Brain pericyte (primary cell): ENCODE data around the gene PLD4.
"Not testable (repeated sequence)": the region's sequence is repeated elsewhere in the genome, so short reads cannot be mapped to it uniquely, and the experiment has no call there.

Experiments
- DNase-seq: peaks from one replicate; pipeline ENCODE4 v3.0.0-alpha.2; 2012; ENCODE audit warnings: low read depth, low spot score

Gene PLD4

DNA sequence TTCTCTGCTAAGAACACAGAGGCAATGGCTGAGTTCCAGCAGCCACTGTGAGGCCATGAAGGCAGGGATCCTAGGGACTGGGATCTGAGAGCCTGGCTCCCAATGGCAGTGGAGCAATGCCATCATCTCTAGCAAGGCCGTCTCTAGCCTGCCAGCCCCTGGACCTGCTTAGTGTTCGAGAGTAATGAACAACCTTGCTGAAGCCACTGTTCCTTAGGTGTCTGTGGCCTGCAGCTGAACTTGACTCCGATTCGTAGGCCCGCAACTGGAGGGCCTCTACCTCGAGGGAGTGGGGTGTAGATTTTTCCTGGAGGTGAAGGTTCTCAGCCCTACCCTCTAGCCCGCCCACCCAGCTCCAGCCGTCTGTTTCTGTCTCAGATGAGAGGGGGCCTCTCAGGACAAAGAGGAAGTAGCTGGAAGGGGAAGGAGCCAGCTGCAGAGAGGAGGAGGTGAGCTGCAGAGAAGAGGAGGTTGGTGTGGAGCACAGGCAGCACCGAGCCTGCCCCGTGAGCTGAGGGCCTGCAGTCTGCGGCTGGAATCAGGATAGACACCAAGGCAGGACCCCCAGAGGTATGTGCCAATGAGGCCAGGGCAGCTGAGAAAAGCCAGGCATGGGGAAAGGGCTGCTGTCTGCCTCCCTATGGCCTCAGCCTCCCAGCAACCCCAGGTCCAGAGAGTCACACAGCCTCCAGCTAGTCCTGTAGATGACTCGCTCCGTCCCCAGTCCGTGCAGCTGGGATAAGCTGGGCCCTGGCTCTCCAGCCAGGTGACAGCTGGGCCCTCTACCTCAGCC, at the start of gene PLD4:
Gene PLD4, plus strand, starts transcription at position 459 of the 793 bp plus-strand sequence. CDS start 2,262 bp downstream, outside the sequence.
- no peak for DNase-seq

GRCh38 chr14:104875412-104875751, 49.3 kb upstream of the PLD4 start:
- no peak for DNase-seq

GRCh38 chr14:104875811-104876210, 48.9 kb upstream of the PLD4 start:
- DNase-seq, result no peak

GRCh38 chr14:104876251-104876699, 48.4 kb upstream of the PLD4 start:
- DNase-seq, result no peak

GRCh38 chr14:104877066-104877805, 47.4 kb upstream of the PLD4 start:
- no peak for DNase-seq

DNA sequence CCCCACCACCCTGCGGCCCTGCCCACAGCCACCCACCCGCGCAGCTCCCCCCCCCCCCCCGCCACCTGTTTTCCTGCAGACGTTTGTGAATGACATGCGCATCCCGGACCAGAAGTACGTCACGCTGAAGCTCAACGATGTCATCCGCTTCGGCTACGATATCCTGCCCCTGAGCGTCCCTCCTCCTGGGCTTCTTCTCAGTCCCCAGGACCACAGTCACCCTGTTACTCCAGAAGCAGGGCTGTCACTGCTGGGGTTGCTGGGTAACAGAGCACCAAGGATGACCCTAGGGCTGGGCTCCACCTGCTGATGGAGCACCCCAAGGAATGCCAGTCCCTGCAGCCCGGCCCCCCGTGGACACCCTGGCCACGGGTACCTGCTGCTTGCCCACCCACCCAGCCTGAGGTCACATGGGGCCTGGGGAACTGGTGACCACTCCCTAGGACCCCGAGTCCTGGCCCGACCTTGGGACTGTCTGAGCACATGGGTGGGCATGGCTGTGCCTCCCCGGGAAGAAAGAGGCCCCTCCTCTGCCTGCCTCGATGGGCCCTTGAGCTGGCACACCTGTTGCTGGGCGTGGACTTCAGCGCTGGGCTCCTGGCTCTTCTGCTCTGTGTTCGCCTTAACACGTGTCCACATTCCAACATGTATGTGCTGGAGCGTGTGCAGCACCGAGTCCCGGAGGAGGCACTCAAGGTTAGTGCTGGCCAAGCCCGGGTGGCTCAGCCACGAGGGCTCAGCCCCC, 46.7 kb upstream of the PLD4 start:
- DNase-seq, result no peak

DNA sequence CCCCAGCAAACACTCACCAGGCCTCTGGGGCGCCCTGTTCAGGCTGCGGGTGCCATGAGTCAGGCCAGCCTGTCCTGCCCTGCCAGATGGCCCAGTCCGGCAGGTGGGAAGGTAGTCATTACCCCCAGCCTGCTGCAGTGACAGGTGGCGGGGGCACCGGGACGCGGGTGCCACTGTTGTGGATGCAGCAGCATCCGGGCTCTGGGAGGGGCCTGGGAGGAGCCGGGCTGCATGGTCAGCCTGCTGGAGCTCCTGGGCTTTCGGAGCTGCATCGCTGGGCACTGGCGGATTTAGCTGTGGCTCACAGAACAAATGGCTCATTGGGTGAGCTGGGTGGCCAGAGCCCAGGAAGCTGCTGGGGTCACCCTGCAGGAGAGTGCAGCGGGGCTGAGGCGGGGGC, 46.1 kb upstream of the PLD4 start:
- no peak for DNase-seq

DNA sequence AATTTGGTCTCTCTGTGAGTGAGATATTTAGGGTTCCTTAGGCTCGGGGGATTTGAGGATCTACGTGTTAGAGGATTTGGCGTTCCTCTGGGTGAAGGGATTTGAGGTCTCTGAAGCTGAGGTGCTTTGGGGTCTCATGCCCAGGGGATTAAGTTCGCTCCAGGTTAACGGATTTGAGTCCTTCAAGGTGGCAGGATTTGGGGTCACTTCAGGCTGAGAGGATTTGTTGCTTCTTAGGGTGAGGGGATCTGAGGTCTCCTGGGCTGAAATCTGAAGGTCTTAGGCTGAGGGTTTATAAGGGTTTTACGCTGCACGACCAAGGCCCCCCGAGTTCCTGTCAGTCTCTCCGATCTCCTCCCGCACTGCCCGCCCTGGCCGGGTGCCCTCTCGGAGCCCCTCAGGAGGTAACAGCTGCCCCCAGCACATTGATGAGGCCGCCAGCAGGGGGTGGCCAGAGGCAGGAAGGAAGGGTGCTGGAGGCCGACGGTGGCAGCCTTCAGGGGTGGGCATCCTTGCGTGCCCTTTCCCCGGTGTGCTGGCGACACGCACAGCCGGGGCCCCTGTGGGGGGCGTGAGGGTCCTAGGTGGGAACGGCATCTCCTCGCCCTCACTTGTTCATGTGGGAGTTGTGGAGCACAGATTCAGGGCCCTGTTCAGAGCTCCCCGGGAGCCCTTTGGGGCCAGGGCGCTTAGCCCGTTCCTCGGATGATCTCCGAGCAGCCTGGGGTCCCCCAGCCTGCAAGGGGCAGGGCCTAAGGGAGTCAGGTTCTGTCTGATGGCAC, 45.3 kb upstream of the PLD4 start:
- no peak for DNase-seq

DNA sequence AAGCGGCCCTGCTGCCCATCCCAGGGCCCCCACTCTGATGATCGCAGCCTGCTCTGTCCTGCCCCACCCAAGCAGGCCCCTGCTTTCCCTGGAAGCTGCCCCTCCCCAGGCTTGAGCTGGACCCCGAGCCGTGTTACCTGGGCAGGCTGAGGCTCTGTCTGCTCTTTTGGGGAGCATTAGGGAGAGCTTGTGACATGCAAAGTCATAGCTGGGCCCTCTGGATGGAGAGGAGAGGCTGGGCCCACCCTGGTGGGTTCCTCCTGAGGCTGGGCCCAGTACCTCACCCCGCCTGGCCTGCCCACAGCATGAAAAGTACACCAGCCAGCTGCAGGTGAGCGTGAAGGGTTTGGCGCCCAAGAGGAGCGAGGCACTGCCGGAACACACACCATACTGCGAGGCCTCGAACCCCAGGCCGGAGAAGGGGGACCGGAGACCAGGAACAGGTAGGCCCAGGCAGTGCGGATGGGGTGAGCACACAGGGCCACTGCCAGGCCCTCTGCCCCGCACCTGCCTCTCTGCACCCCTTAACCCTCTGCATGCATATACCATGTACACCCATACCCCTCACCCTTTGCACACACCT, 44.6 kb upstream of the PLD4 start:
- DNase-seq, result no peak

DNA sequence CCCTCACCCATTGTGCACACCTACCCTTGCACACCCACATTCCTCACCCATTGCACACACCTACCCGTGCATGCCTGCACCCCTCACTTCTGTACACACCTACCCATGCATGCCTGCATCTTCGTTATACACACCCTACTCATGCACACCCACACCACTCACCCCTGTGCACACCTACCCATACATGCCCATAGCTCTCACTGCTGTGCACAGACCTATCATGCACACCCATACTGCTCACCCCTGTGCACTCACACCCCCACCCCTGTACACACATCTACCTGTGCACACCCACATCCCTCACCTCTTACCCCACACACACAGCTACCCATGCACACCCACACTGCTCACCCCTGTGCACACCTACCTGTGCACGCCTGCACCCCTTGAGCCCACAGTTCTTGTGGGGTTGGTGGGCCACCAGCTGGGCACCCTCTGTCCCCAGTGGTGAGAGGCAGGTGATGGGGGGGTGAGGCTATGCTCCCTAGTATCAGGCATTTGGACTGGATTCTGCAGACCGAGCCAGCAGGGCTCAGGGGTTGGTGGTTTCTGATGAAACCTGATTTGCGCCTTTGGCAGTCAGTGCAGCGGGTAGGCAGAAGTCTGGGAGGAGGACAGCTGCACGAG, 44.0 kb upstream of the PLD4 start:
- no peak for DNase-seq

DNA sequence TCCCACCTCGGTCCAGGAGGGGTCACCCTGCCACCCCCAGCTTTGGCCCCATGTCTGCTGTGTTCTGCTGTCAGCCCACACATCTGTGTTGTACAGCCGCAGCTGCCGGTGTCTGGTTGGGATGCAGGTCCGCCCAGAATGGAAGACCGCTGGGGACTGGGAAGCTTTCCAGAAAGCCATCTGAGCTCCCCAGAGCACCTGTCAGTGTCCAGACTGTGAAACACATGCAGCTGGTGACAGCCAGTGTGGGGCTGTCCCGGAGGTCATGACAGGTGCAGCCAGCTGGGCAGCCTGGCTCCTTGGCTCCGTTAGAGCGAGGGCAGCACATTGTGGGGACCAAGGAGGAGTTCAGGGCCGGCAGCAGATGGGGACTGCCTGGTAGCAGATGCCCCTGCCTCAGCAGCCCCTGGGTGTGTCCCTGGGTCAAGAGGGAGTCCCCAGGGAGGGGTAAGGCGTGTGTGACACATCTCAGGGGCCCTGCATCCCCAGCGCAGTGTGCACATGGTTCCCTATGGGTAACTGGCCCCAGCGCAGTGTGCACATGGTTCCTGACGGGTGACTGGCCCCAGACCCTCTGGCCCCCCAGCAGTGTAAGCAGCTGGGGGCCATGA, 43.2 kb upstream of the PLD4 start:
- no peak for DNase-seq

DNA sequence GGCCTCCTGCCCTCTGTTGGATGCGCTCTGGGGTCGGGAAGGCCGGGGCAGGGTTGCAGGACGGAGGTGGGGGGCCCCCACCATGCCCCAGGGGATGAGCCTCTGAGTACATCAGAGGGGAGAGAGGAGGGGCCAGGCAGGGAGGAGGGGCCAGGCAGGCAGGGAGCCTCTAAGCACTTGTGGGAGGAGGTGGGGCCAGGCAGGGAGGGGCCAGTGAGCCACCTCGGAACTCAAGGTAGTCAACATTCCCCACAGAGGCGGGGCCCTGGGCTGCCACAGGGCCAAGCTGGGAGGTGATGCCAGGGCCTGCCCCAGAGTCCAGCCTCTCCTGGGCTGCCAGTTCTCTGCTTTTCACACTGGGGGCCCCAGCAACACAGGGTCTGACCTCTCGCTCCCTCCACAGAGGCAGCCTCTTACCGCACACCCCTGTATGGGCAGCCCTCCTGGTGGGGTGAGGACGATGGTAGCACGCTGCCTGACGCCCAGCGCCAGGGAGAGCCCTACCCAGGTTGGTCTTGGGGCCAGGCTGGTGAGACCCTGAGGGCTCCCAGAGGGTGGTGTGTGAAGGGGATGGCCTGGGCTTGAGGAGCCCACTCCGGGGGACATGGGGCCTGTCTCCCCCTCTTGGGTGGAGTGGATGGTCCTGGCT, 42.2 kb upstream of the PLD4 start:
- no peak for DNase-seq

- DNase-seq, result no peak
Observed at GRCh38 chr14:104882991-104883660, 41.6 kb upstream of the PLD4 start.

DNA sequence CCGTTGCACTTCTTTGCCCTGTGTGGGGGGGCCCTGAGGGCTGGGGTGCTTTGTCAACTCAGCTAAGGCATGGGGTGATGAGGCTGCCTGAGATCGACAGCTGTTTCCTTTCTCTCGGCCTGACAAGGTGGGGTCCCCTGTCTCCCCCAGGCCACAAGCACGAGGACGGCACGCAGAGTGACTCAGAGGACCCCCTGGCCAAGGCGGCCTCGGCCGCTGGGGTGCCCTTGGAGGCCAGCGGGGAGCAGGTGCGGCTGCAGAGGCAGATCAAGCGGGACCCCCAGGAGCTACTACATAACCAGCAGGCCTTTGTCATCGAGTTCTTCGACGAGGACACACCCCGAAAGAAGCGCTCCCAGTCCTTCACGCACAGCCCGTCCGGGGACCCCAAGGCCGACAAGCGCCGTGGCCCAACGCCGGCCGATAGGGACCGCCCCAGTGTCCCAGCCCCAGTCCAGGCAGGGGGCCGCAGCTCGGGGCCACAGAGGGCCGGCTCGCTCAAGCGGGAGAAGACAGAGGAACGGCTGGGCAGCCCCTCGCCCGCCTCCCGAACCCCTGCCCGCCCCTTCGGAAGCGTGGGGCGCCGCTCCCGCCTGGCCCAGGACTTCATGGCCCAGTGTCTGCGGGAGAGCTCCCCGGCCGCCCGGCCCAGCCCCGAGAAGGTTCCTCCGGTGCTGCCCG, 40.9 kb upstream of the PLD4 start:
- no peak for DNase-seq

GRCh38 chr14:104884381-104884780, 40.3 kb upstream of the PLD4 start:
- not testable (repeated sequence) for DNase-seq

GRCh38 chr14:104885031-104885972, 39.4 kb upstream of the PLD4 start:
- no peak for DNase-seq

- DNase-seq, result no peak
Observed at GRCh38 chr14:104885973-104886689, 38.5 kb upstream of the PLD4 start.
